Measurements from ENCODE around the gene ZNHIT2.
A peak's percentile ranks its signal among the peaks of the same experiment; 100 is the strongest.

Gene ZNHIT2

DNA sequence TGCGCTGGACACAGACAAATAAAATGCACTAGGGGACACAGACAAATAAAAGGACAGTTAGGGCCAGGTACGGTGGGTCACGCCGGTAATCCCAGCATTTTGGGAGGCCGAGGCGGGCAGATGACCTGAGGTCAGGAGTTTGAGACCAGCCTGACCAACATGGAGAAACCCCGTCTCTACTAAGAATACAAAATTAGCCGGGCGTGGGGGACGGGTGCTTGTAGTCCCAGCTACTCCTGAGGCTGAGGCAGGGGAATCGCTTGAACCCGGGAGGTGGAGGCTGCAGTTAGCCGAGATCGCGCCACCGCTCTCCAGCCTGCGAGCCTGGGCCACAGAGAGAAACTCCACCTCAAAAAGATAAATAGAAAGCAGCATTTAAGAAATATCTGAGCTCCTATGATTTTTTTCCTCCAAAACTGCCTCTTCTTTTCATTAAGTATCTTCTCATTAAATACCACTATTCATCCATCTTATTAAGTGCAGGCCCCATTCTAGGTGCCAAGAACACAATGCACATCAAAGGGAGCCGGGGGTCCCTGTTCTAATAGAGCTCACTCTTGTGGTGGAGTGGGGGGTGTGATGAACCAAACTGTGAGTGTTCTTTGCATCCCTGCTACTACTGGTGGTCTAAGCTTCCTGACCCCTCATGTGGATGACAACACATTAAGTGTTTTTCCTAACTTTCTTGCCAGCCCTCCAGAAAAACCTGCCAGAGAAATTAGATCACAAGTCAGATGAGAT, 766 bp upstream of the ZNHIT2 start:
- TF ChIP-seq CTCF (IDR thresholded peaks at IDR 0.05; ENCODE audit: borderline replicate concordance, control extremely low read depth, extremely low read depth, insufficient read depth, missing control alignments): no peak
- in situ Hi-C loops (cut with MboI; ENCODE audit: low sequenced_read_pairs, unreplicated experiment): no loop called here
- no peak for DNase-seq (ENCODE audit: low spot score)

- in situ Hi-C loops (cut with MboI; ENCODE audit: low sequenced_read_pairs, unreplicated experiment): no loop called here
- peak; percentile 34 for DNase-seq (ENCODE audit: low spot score)
- TF ChIP-seq CTCF (IDR thresholded peaks at IDR 0.05; ENCODE audit: borderline replicate concordance, control extremely low read depth, extremely low read depth, insufficient read depth, missing control alignments): no peak
Measured at GRCh38 chr11:65116370-65117205, 913 bp downstream of the ZNHIT2 start.

- no peak for DNase-seq (ENCODE audit: low spot score)
- TF ChIP-seq CTCF (IDR thresholded peaks at IDR 0.05; ENCODE audit: borderline replicate concordance, control extremely low read depth, extremely low read depth, insufficient read depth, missing control alignments): no peak
- in situ Hi-C loops (cut with MboI; ENCODE audit: low sequenced_read_pairs, unreplicated experiment): no loop called here
Measured at GRCh38 chr11:65115361-65116082, 2.0 kb downstream of the ZNHIT2 start.

GRCh38 chr11:65114538-65115171, 2.8 kb downstream of the ZNHIT2 start:
- TF ChIP-seq CTCF (IDR thresholded peaks at IDR 0.05; ENCODE audit: borderline replicate concordance, control extremely low read depth, extremely low read depth, insufficient read depth, missing control alignments): no peak
- no peak for DNase-seq (ENCODE audit: low spot score)
- in situ Hi-C loops (cut with MboI; ENCODE audit: low sequenced_read_pairs, unreplicated experiment): no loop called here

GRCh38 chr11:65113839-65114238, 3.7 kb downstream of the ZNHIT2 start:
- DNase-seq (ENCODE audit: low spot score): no peak
- in situ Hi-C loops (cut with MboI; ENCODE audit: low sequenced_read_pairs, unreplicated experiment): no loop called here
- TF ChIP-seq CTCF (IDR thresholded peaks at IDR 0.05; ENCODE audit: borderline replicate concordance, control extremely low read depth, extremely low read depth, insufficient read depth, missing control alignments): no peak

GRCh38 chr11:65113361-65113756, 4.1 kb downstream of the ZNHIT2 start:
- DNase-seq (ENCODE audit: low spot score): no peak
- no peak for TF ChIP-seq CTCF (IDR thresholded peaks at IDR 0.05; ENCODE audit: borderline replicate concordance, control extremely low read depth, extremely low read depth, insufficient read depth, missing control alignments)
- in situ Hi-C loops (cut with MboI; ENCODE audit: low sequenced_read_pairs, unreplicated experiment): no loop called here
